OCI-LY1 (cell line): ENCODE data around the gene NDUFA5.
"Not testable (repeated sequence)": the region's sequence is repeated elsewhere in the genome, so short reads cannot be mapped to it uniquely, and the experiment has no call there.

Experiments
- H2AFZ ChIP-seq: fragments of 200-600 bp; sonication (generic), shearing (Covaris generic); 2 replicates; pipeline ENCODE4 v1.6.0; 2014; ENCODE audit warnings: antibody characterized with exemption, mild to moderate bottlenecking, low read length
- H3F3A ChIP-seq: fragments of 200-600 bp; sonication (generic), shearing (Covaris generic); 2 replicates; pipeline ENCODE4 v1.6.0; 2014; ENCODE audit warnings: mild to moderate bottlenecking, antibody characterized with exemption, low read length, moderate library complexity; ENCODE audit not compliant: insufficient read depth
- H3K27ac ChIP-seq: fragments of 200-600 bp; sonication (generic); 2 replicates; pipeline ENCODE4 v1.5.1; 2014; ENCODE audit warnings: low read length, mixed run types, mild to moderate bottlenecking, low read depth; ENCODE audit not compliant: poor library complexity, severe bottlenecking
- H3K27me3 ChIP-seq: fragments of 200-600 bp; sonication (generic); 2 replicates; pipeline ENCODE4 v1.6.0; 2014; ENCODE audit warnings: antibody characterized with exemption, mild to moderate bottlenecking, low read length, moderate library complexity; ENCODE audit not compliant: insufficient read depth
- H3K36me3 ChIP-seq: fragments of 200-600 bp; sonication (generic); 2 replicates; pipeline ENCODE4 v1.6.1; 2014; ENCODE audit warnings: mild to moderate bottlenecking, antibody characterized with exemption, low read length, moderate library complexity, mixed read lengths; ENCODE audit not compliant: insufficient read depth
- H3K4me1 ChIP-seq: fragments of 200-600 bp; sonication (generic); 2 replicates; pipeline ENCODE4 v1.5.1; 2014; ENCODE audit warnings: mild to moderate bottlenecking, low read length, moderate library complexity; ENCODE audit not compliant: insufficient read depth, severe bottlenecking
- H3K4me2 ChIP-seq: fragments of 200-600 bp; sonication (generic), shearing (Covaris generic); 2 replicates; pipeline ENCODE4 v1.6.1; 2014; ENCODE audit warnings: low read length
- H3K4me3 ChIP-seq: fragments of 200-600 bp; sonication (generic); 2 replicates; pipeline ENCODE4 v1.5.1; 2014; ENCODE audit warnings: low read length, low read depth, mild to moderate bottlenecking, mixed read lengths; ENCODE audit not compliant: poor library complexity, severe bottlenecking
- H3K79me2 ChIP-seq: fragments of 200-600 bp; shearing (Covaris generic); 2 replicates; pipeline ENCODE4 v1.6.1; 2016; ENCODE audit warnings: mixed run types, low read length, mixed read lengths; ENCODE audit not compliant: insufficient read depth
- H3K9ac ChIP-seq: fragments of 200-600 bp; sonication (generic), shearing (Covaris generic); 2 replicates; pipeline ENCODE4 v1.6.1; 2014; ENCODE audit warnings: mild to moderate bottlenecking, low read length, mixed read lengths
- H3K9me2 ChIP-seq: fragments of 200-600 bp; sonication (generic), shearing (Covaris generic); 2 replicates; pipeline ENCODE4 v1.6.1; 2014; ENCODE audit warnings: low read depth, mild to moderate bottlenecking, low read length, mixed read lengths
- H3K9me3 ChIP-seq: fragments of 200-600 bp; shearing (Covaris generic); 2 replicates; pipeline ENCODE4 v1.6.1; 2014; ENCODE audit warnings: low read length, mixed read lengths
- H4K20me1 ChIP-seq: fragments of 200-600 bp; sonication (generic), shearing (Covaris generic); 2 replicates; pipeline ENCODE4 v1.6.0; 2016; ENCODE audit warnings: mild to moderate bottlenecking, low read length; ENCODE audit not compliant: insufficient read depth
- EZH2 ChIP-seq: fragments of 200-600 bp; sonication (generic), shearing (Covaris generic); IDR thresholded peaks from 2 replicates; pipeline ENCODE4 v1.8.0; 2017; ENCODE audit warnings: borderline replicate concordance, mixed run types, mild to moderate bottlenecking, antibody characterized with exemption, low read length, moderate library complexity, mixed read lengths
- TF ChIP-seq, protein P1 (sequence below): fragments of 200-600 bp; sonication (generic), shearing (Covaris generic); IDR thresholded peaks from 2 replicates; pipeline ENCODE4 v1.5.1; 2017; ENCODE audit warnings: mild to moderate bottlenecking, antibody characterized with exemption, low read length, moderate library complexity, mixed read lengths

NDUFA5 gene

DNA sequence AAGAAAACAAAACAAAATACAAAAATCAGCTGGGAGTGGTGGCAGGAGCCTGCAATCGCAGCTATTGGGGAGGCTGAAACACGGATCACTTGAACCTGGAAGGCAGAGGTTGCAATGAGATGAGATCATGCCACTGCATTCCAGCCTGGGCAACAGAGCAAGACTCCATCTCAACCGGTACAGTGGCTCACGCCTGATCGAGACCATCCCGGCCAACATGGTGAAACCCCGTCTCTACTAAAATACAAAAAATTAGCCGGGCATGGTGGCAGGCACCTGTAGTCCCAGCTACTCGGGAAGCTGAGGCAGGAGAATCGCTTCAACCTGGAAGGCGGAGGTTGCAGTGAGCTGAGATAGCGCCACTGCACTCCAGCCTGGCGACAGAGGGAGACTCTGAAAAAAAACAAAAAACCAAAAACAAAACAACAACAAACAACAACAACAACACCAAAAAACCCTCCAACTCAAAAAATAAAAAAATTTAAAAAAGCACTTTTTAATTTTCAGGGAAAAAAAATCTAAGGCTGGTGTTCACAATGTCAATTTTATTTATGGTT lies 27.5 kb downstream of the NDUFA5 start:
- H3K4me2 ChIP-seq, H3K9ac ChIP-seq, H3K27me3 ChIP-seq, H2AFZ ChIP-seq, H3K9me3 ChIP-seq, H3F3A ChIP-seq, H3K36me3 ChIP-seq, H4K20me1 ChIP-seq, H3K79me2 ChIP-seq, H3K9me2 ChIP-seq, H3K4me1 ChIP-seq, H3K4me3 ChIP-seq, H3K27ac ChIP-seq: not testable (repeated sequence)

DNA sequence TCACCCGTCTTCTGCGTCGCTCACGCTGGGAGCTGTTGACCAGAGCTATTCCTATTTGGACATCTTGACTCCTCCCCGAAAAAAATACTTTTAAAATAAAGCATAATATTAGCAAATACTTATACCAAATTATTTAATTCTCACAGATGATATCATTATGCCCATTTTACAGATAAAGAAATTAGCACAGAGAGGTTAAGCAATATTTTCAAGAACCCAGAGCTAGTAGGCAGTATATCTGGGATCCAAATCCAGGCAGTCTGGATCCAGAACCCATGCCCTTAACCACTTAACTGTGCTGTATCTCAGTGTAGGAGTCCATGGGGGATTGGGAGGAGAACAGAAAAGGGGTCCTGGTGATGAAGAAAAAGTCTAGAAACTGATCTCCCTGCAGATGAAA lies 29.4 kb downstream of the NDUFA5 start:
- Histone ChIP-seq H3K36me3 (no peaks in the 10 kb centered on the region), H3K9me2 (no peaks in the 10 kb centered on the region), H3K27ac (no peak overlapping the region), H3K4me1 (peaks cover 2% of the 10 kb centered on the region), H3F3A (no peaks in the 10 kb centered on the region), H3K4me2 (no peak overlapping the region), H3K27me3 (no peaks in the 10 kb centered on the region), H3K9me3 (no peaks in the 10 kb centered on the region), H3K4me3 (no peak overlapping the region), H4K20me1 (no peaks in the 10 kb centered on the region), H3K9ac (no peak overlapping the region), H2AFZ (no peak overlapping the region), H3K79me2 (no peaks in the 10 kb centered on the region)
- TF ChIP-seq, protein P1, sequence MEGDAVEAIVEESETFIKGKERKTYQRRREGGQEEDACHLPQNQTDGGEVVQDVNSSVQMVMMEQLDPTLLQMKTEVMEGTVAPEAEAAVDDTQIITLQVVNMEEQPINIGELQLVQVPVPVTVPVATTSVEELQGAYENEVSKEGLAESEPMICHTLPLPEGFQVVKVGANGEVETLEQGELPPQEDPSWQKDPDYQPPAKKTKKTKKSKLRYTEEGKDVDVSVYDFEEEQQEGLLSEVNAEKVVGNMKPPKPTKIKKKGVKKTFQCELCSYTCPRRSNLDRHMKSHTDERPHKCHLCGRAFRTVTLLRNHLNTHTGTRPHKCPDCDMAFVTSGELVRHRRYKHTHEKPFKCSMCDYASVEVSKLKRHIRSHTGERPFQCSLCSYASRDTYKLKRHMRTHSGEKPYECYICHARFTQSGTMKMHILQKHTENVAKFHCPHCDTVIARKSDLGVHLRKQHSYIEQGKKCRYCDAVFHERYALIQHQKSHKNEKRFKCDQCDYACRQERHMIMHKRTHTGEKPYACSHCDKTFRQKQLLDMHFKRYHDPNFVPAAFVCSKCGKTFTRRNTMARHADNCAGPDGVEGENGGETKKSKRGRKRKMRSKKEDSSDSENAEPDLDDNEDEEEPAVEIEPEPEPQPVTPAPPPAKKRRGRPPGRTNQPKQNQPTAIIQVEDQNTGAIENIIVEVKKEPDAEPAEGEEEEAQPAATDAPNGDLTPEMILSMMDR = no peak
- TF ChIP-seq EZH2 = no peak

DNA sequence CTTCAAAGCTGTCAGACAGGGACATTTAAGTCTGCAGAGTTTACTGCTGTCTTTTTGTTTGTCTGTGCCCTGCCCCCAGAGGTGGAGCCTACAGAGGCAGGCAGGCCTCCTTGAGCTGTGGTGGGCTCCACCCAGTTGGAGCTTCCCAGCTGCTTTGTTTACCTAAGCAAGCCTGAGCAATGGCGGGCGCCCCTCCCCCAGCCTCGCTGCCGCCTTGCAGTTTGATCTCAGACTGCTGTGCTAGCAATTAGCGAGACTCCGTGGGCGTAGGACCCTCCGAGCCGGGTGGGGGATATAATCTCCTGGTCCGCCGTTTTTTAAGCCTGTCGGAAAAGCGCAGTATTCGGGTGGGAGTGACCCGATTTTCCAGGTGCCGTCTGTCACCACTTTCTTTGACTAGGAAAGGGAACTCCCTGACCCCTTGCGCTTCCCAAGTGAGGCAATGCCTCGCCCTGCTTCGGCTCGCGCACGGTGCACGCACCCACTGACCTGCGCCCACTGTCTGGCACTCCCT lies 29.8 kb downstream of the NDUFA5 start:
- not testable (repeated sequence) for H2AFZ ChIP-seq

DNA sequence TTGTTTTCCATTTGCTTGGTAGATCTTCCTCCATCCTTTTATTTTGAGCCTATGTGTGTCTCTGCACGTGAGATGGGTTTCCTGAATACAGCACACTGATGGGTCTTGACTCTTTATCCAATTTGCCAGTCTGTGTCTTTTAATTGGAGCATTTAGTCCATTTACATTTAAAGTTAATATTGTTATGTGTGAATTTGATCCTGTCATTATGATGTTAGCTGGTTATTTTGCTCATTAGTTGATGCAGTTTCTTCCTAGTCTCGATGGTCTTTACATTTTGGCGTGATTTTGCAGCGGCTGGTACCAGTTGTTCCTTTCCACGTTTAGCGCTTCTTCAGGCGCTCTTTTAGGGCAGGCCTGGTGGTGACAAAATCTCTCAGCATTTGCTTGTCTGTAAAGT lies 31.1 kb downstream of the NDUFA5 start:
- H3K36me3 ChIP-seq = not testable (repeated sequence)

More for the DNA sequence above, 29.8 kb downstream of the NDUFA5 start:
- not testable (repeated sequence) for H3F3A ChIP-seq, H3K79me2 ChIP-seq, H3K9me3 ChIP-seq, H3K4me2 ChIP-seq, H3K4me3 ChIP-seq, H3K9ac ChIP-seq, H3K36me3 ChIP-seq, H3K9me2 ChIP-seq, H3K4me1 ChIP-seq, H3K27ac ChIP-seq, H4K20me1 ChIP-seq, H3K27me3 ChIP-seq

More for the DNA sequence above, 31.1 kb downstream of the NDUFA5 start:
- H3K9me3 ChIP-seq, H4K20me1 ChIP-seq, H3K27me3 ChIP-seq, H3K79me2 ChIP-seq, H3K4me1 ChIP-seq, H2AFZ ChIP-seq, H3K9me2 ChIP-seq, H3K4me3 ChIP-seq, H3F3A ChIP-seq, H3K4me2 ChIP-seq, H3K27ac ChIP-seq, H3K9ac ChIP-seq: not testable (repeated sequence)
